ENCODE measurements around the gene SUSD1.

Gene SUSD1

GRCh38 chr9:112175796-112176315, 759 bp upstream of the SUSD1 start:
- TF ChIP-seq CTCF (IDR thresholded peaks at IDR 0.05; ENCODE audit: insufficient read depth, low read length, poor library complexity, severe bottlenecking): no peak
- no peak for TF ChIP-seq EZH2phosphoT487 (conservative IDR thresholded peaks at IDR 0.05; ENCODE audit: low read length)
- Histone ChIP-seq H3K27ac (ENCODE audit: low read depth, low read length) (no peak overlapping the region), H3F3A (ENCODE audit: insufficient read depth) (no peaks in the 10 kb centered on the region), H4K20me1 (ENCODE audit: low read depth, low read length) (no peaks in the 10 kb centered on the region), H3K79me2 (ENCODE audit: insufficient read depth, low read length) (no peaks in the 10 kb centered on the region), H2AFZ (ENCODE audit: low read depth, low read length, severe bottlenecking) (no peak overlapping the region), H3K4me2 (ENCODE audit: low read depth, low read length, poor library complexity, severe bottlenecking) (no peak overlapping the region), H3K4me3 (ENCODE audit: insufficient read depth, low read length, poor library complexity, severe bottlenecking) (no peak overlapping the region), H3K9me3 (ENCODE audit: insufficient read depth, low read length) (no peaks in the 10 kb centered on the region), H3K9me2 (replicated peaks; ENCODE audit: insufficient read depth, low read length) (no peaks in the 10 kb centered on the region), H3K27me3 (ENCODE audit: low read length) (no peaks in the 10 kb centered on the region), H3K36me3 (ENCODE audit: low read length) (no peaks in the 10 kb centered on the region), H3K9ac (ENCODE audit: low read length) (0 out of 2 replicates have a peak overlapping the region, but pooled peaks have one; percentile 57)

- no peak overlapping the region for H3K27ac ChIP-seq (ENCODE audit: low read depth, low read length)
- H3K9ac ChIP-seq (ENCODE audit: low read length): peak overlapping the region; percentile 57
- no peaks in the 10 kb centered on the region for H3F3A ChIP-seq (ENCODE audit: insufficient read depth)
- TF ChIP-seq EZH2phosphoT487 (conservative IDR thresholded peaks at IDR 0.05; ENCODE audit: low read length): no peak
- no peak for TF ChIP-seq CTCF (IDR thresholded peaks at IDR 0.05; ENCODE audit: insufficient read depth, low read length, poor library complexity, severe bottlenecking)
- H3K36me3 ChIP-seq (ENCODE audit: low read length): no peaks in the 10 kb centered on the region
- H3K4me2 ChIP-seq (ENCODE audit: low read depth, low read length, poor library complexity, severe bottlenecking): peak overlapping the region; percentile 71
- H4K20me1 ChIP-seq (ENCODE audit: low read depth, low read length): no peaks in the 10 kb centered on the region
- H3K9me3 ChIP-seq (ENCODE audit: insufficient read depth, low read length): no peaks in the 10 kb centered on the region
- H3K79me2 ChIP-seq (ENCODE audit: insufficient read depth, low read length): no peaks in the 10 kb centered on the region
- H2AFZ ChIP-seq (ENCODE audit: low read depth, low read length, severe bottlenecking): peak overlapping the region; percentile 73
- no peaks in the 10 kb centered on the region for H3K27me3 ChIP-seq (ENCODE audit: low read length)
- no peaks in the 10 kb centered on the region for H3K9me2 ChIP-seq (replicated peaks; ENCODE audit: insufficient read depth, low read length)
- peak overlapping the region; percentile 57 for H3K4me3 ChIP-seq (ENCODE audit: insufficient read depth, low read length, poor library complexity, severe bottlenecking)
Measured at GRCh38 chr9:112174222-112174964, 704 bp downstream of the SUSD1 start.

- peak overlapping the region; percentile 71 for H3K4me2 ChIP-seq (ENCODE audit: low read depth, low read length, poor library complexity, severe bottlenecking)
- H3K36me3 ChIP-seq (ENCODE audit: low read length): no peaks in the 10 kb centered on the region
- no peaks in the 10 kb centered on the region for H3K27me3 ChIP-seq (ENCODE audit: low read length)
- H3K4me3 ChIP-seq (ENCODE audit: insufficient read depth, low read length, poor library complexity, severe bottlenecking): no peak overlapping the region
- H3K9me3 ChIP-seq (ENCODE audit: insufficient read depth, low read length): no peaks in the 10 kb centered on the region
- no peaks in the 10 kb centered on the region for H3F3A ChIP-seq (ENCODE audit: insufficient read depth)
- TF ChIP-seq EZH2phosphoT487 (conservative IDR thresholded peaks at IDR 0.05; ENCODE audit: low read length): no peak
- no peak for TF ChIP-seq CTCF (IDR thresholded peaks at IDR 0.05; ENCODE audit: insufficient read depth, low read length, poor library complexity, severe bottlenecking)
- H3K9me2 ChIP-seq (replicated peaks; ENCODE audit: insufficient read depth, low read length): no peaks in the 10 kb centered on the region
- no peak overlapping the region for H3K9ac ChIP-seq (ENCODE audit: low read length)
- no peak overlapping the region for H3K27ac ChIP-seq (ENCODE audit: low read depth, low read length)
- H3K79me2 ChIP-seq (ENCODE audit: insufficient read depth, low read length): no peaks in the 10 kb centered on the region
- no peaks in the 10 kb centered on the region for H4K20me1 ChIP-seq (ENCODE audit: low read depth, low read length)
- no peak overlapping the region for H2AFZ ChIP-seq (ENCODE audit: low read depth, low read length, severe bottlenecking)
Measured at GRCh38 chr9:112173489-112174221, 1.4 kb downstream of the SUSD1 start.

Data from SU-DHL-6 (cell line).